K562 (cell line): ENCODE results near the gene PPY. TPM values are rescaled to one million over a fixed set of nuclear protein-coding genes. Genes with fewer than 3 reads are reported as not detected.
A peak's percentile ranks its signal among the peaks of the same experiment; 100 is the strongest.

Source experiments
- ARHGAP35 ChIP-seq: fragments of 450-650 bp; IDR thresholded peaks from 2 replicates; pipeline ENCODE4 v1.6.1; 2018; ENCODE audit not compliant: partially characterized antibody
- CSDE1 ChIP-seq, 2 experiments: fragments of 450-650 bp; IDR thresholded peaks; 2 replicates each; pipeline ENCODE4 v1.6.1; 2016; ENCODE audit warnings: mild to moderate bottlenecking in 1 of 2
- DNMT1 ChIP-seq: fragments of 450-650 bp; IDR thresholded peaks from 2 replicates; pipeline ENCODE4 v1.6.1; 2016; ENCODE audit warnings: antibody characterized with exemption, mild to moderate bottlenecking
- ETV1 ChIP-seq: fragments of 450-650 bp; conservative IDR thresholded peaks from 2 replicates; pipeline ENCODE4 v1.6.1; 2016; ENCODE audit warnings: missing genetic modification characterization, control low read depth, low read depth, missing compliant biosample characterization
- ETV5 ChIP-seq: sonication (generic); formaldehyde crosslinking; IDR thresholded peaks from 2 replicates; pipeline ENCODE4 v1.4.0; 2020; ENCODE audit warnings: low read depth, mild to moderate bottlenecking, missing genetic modification reagents
- FOXO4 ChIP-seq: fragments of 450-650 bp; formaldehyde crosslinking; IDR thresholded peaks from 2 replicates; pipeline ENCODE4 v1.4.0; 2020; ENCODE audit warnings: mild to moderate bottlenecking, moderate library complexity
- GTF2F1 ChIP-seq: IDR thresholded peaks from 2 replicates; pipeline ENCODE4 v1.6.1; 2011; ENCODE audit warnings: low read depth, low read length, improper control_type of control experiment
- KLF1 ChIP-seq: fragments of 450-650 bp; IDR thresholded peaks from 2 replicates; pipeline ENCODE4 v1.6.1; 2016; ENCODE audit warnings: missing genetic modification characterization, missing compliant biosample characterization
- MTF1 ChIP-seq: fragments of 250-450 bp; sonication (Bioruptor Pico); IDR thresholded peaks from 2 replicates; pipeline ENCODE4 v1.9.0; 2021; ENCODE audit warnings: moderate library complexity, mild to moderate bottlenecking, inconsistent platforms, borderline replicate concordance
- RBM34 ChIP-seq: fragments of 200-400 bp; formaldehyde crosslinking; IDR thresholded peaks from 2 replicates; pipeline ENCODE4 v1.6.1; 2018; ENCODE audit warnings: low read length, borderline replicate concordance; ENCODE audit not compliant: insufficient read depth
- SAP30 ChIP-seq: fragments of 200-600 bp; sonication (generic); IDR thresholded peaks from 2 replicates; pipeline ENCODE4 v1.6.1; 2012; ENCODE audit warnings: borderline replicate concordance, low read depth, mild to moderate bottlenecking, moderate library complexity, low read length, control low read depth, inconsistent platforms; ENCODE audit not compliant: insufficient read depth, poor library complexity, severe bottlenecking
- SMAD4 ChIP-seq: fragments of 250-450 bp; sonication (Bioruptor Pico); conservative IDR thresholded peaks from 2 replicates; pipeline ENCODE4 v1.8.0; 2021; ENCODE audit warnings: inconsistent platforms, mild to moderate bottlenecking, moderate library complexity
- SRF ChIP-seq, 2 experiments: fragments of 250-450, 450-650 bp in 1 of 2; sonication (Bioruptor Pico) in 1 of 2; sonication (generic) in 1 of 2; formaldehyde crosslinking; IDR thresholded peaks; 2 replicates each; pipeline versions ENCODE4 v1.5.0 to v1.5.1; 2020 to 2022; ENCODE audit warnings: mild to moderate bottlenecking in 1 of 2, missing genetic modification reagents in 1 of 2
- XRCC3 ChIP-seq: fragments of 450-650 bp; IDR thresholded peaks from 2 replicates; pipeline ENCODE4 v1.6.1; 2017; ENCODE audit warnings: mild to moderate bottlenecking, moderate library complexity
- ZC3H4 ChIP-seq: sonication (generic); formaldehyde crosslinking; IDR thresholded peaks from 2 replicates; pipeline ENCODE4 v1.9.0; 2021; ENCODE audit warnings: missing genetic modification reagents, borderline replicate concordance
- ZFP30 ChIP-seq: fragments of 250-450 bp; sonication (Bioruptor Pico); IDR thresholded peaks from 2 replicates; pipeline ENCODE4 v1.8.0; 2022; ENCODE audit warnings: moderate library complexity, mild to moderate bottlenecking, inconsistent platforms, borderline replicate concordance
- ZNF140 ChIP-seq: fragments of 250-450 bp; sonication (Bioruptor Pico); IDR thresholded peaks from 2 replicates; pipeline ENCODE4 v1.8.0; 2021; ENCODE audit warnings: moderate library complexity, mild to moderate bottlenecking, inconsistent platforms
- ZNF407 ChIP-seq: fragments of 450-650 bp; IDR thresholded peaks from 2 replicates; pipeline ENCODE4 v1.6.1; 2016; ENCODE audit warnings: low read depth
- ZNF408 ChIP-seq: fragments of 250-450 bp; sonication (Bioruptor Pico); IDR thresholded peaks from 2 replicates; pipeline ENCODE4 v1.4.0; 2020; ENCODE audit warnings: low read depth, mild to moderate bottlenecking, moderate library complexity
- ZNF444 ChIP-seq: fragments of 250-450 bp; sonication (Bioruptor Pico); IDR thresholded peaks from 2 replicates; pipeline ENCODE4 v1.4.0; 2020; ENCODE audit warnings: mild to moderate bottlenecking, moderate library complexity
- ZNF780A ChIP-seq: fragments of 250-450 bp; sonication (Bioruptor Pico); IDR thresholded peaks from 2 replicates; pipeline ENCODE4 v1.5.0; 2021; ENCODE audit warnings: mild to moderate bottlenecking
- polyA plus RNA-seq, 8 experiments: library from polyadenylated mRNA; depleted of rRNA in 4 of 8; stranded (reverse) in 5 of 8; unstranded in 3 of 8; fragments of >200 nt; fragmentation: Nextera tagmentation in 2 of 8; fragmentation: Illumina TruSeq in 1 of 8; extraction: Ambion mirVana in 2 of 8; extraction: Trizol in 1 of 8; gene quantifications; 2 replicates each; pipeline versions ENCODE4 v1.2.1 to v1.2.3, GENCODE V29; 2011 to 2014; ENCODE audit warnings: inconsistent platforms in 1 of 8, missing spikeins in 1 of 8
- total RNA-seq, 7 experiments: library from RNA; depleted of rRNA in 6 of 7; stranded (reverse); fragments of >200 nt in 6 of 7; fragmentation: Illumina TruSeq in 2 of 7; extraction: Trizol in 2 of 7; gene quantifications; 2 replicates each; pipeline versions ENCODE4 v1.2.1 to v1.2.3, GENCODE V29; 2011 to 2021; ENCODE audit warnings: low replicate concordance in 1 of 7

Gene PPY
- total and polyA plus RNA-seq, 9 of the 15 experiments (the other 6 are each of a cell fraction or from before 2014, with no cell fraction given), result not detected

- TF ChIP-seq FOXO4, result no peak
- TF ChIP-seq ARHGAP35, result no peak
- no peak for TF ChIP-seq ETV5 (CRISPR knock-in tag)
- peak; percentile 90 for TF ChIP-seq ZNF408 (CRISPR knock-in tag)
- TF ChIP-seq DNMT1, result no peak
- no peak for TF ChIP-seq ETV1 (tag)
- no peak for TF ChIP-seq SAP30
- TF ChIP-seq ZNF140 (CRISPR knock-in tag), result 0 out of 2 replicates have a peak, but pooled peaks have one; percentile 23
- TF ChIP-seq RBM34, result no peak
- peak; percentile 81; the same call in 1 of the 2 replicates for TF ChIP-seq MTF1 (CRISPR knock-in tag)
- no peak for TF ChIP-seq ZNF407
- TF ChIP-seq ZFP30, result no peak
- TF ChIP-seq ZNF444 (CRISPR knock-in tag), result no peak
- TF ChIP-seq XRCC3, result no peak
- TF ChIP-seq ZC3H4 (CRISPR knock-in tag), result no peak
- TF ChIP-seq KLF1, result no peak
- TF ChIP-seq ZNF780A (CRISPR knock-in tag), result no peak
- no peak for TF ChIP-seq SRF (CRISPR knock-in tag; IDR thresholded peaks at IDR 0.05)
- TF ChIP-seq CSDE1 (IDR thresholded peaks at IDR 0.05), result no peak
- no peak for TF ChIP-seq GTF2F1
- TF ChIP-seq SMAD4 (CRISPR knock-in tag), result no peak
Measured at GRCh38 chr17:43975898-43976297, 33.6 kb upstream of the PPY start (continued).
